HG02981 (cell line): Measurements from ENCODE around the gene C14orf180.

ENCODE experiments used
- ATAC-seq: cut with Tn5 transposase; IDR thresholded peaks from one replicate; pipeline ENCODE4 v1.9.1; 2021; ENCODE audit warnings: mild to moderate bottlenecking, moderate library complexity; ENCODE audit not compliant: unreplicated experiment

C14orf180 gene

DNA sequence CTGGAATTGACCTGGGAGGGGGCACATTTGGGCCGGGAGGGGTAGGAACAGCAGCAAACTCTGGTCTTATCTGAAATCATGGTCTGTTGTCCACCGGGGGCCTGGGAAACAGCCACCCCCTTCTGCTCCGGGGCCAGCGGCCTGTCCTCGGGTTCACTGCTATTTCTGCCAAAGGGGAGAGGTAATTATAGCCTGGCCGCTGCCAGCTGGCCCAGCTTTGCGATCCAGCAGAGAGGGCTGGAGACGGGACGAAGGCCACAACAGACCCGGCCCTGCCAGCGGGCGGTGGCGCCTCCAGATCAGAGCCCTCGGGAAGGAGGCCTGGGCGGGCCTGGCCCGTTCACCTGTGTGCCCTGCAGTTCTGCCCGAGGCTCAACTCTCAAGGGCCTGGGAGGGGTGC lies at the start of gene C14orf180:
TSS of gene C14orf180 (plus strand) at position 258 of the 400 bp plus-strand sequence. CDS start 6,667 bp downstream, outside the sequence.
- no peak for ATAC-seq

DNA sequence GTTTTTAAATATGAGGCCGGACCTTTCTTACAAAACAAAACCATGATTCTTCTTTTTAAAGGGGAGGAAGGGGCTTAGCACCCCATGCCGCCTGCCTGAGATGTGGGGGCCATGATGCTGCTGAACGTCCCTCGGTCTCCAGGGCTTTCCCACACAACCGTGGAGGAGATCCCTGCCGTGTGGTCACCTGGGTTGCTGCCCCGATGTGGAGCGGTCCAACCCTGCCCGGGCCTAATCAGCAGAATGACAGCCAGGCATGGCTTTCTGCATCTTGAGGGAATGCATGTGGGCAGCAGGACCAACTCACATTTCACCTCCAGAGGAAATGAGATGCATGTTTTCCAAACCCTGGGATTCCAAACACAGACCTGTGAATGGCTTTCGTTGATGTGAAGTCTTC lies 48.9 kb upstream of the C14orf180 start:
- ATAC-seq, result no peak

DNA sequence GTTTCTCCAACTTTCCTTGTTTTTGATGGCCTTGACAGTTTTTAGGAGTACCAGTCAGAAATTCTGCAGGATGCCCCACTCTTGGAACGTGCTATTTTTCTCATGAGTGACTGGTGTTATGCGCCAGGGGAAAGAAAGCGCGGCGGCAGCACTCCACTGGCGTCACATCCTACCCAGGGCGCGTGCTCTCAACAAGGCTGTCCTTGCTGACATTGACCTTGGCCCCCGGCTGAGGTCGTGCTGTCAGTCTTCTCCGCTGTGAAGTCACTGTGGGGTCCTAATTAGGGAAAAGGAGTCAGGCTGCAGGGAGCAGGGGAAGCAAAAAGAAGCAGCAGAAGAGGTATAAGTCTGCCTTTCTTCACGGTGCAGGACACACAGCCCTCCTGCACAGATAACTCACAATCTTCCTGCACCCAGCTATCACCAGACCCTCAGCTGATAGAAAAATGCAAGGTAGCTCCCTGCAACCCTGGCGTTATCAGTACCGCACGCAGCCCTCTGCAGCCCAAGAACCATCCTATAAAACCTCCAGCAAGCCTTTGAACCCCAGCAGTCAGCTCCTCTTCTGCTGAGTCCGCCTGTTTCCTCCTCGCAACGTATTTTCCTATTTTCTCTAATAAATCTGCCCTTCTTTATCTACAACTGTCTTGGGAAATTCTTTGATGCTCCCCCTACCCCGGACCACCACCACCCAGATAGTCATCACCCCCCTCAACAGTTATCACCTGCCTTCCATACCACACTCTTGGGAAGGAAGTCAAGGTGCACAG lies 48.0 kb upstream of the C14orf180 start:
- ATAC-seq, result no peak

DNA sequence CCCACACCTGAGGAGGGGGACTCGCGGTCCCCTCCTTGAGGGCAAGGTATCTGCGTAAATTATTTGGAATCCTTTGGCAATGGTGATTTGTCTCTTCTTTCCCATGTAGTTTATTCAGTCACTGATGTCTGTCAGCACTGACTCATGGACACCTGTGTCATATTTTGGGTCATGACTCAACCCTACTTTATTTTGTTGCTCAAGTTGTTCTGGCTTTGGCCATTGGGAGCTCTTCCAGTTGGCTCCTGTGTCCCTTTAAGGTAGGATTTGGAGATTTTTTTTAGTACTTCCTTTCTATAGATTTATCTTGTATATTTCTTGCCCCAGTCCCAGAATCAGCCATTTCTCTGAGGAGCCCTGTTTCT lies 47.4 kb upstream of the C14orf180 start:
- no peak for ATAC-seq

DNA sequence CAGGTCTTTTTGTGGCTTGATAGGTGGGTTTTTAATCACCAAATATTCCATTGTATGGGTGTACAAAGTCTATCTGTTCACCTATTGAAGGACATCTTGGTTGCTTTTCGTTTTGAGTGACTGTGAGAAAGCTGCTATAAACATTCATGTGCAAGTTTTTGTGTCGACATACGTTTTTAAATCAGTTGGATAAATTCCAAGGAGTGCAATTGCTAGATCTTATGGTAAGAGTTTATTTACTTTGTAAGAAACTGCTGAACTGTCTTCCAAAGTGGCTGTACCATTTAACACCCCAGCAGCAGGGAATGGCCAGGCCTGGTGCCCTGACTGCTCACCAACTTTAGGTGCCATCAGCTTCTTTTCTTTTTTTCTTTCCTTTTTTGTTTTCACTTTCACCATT lies 45.5 kb upstream of the C14orf180 start:
- no peak for ATAC-seq

DNA sequence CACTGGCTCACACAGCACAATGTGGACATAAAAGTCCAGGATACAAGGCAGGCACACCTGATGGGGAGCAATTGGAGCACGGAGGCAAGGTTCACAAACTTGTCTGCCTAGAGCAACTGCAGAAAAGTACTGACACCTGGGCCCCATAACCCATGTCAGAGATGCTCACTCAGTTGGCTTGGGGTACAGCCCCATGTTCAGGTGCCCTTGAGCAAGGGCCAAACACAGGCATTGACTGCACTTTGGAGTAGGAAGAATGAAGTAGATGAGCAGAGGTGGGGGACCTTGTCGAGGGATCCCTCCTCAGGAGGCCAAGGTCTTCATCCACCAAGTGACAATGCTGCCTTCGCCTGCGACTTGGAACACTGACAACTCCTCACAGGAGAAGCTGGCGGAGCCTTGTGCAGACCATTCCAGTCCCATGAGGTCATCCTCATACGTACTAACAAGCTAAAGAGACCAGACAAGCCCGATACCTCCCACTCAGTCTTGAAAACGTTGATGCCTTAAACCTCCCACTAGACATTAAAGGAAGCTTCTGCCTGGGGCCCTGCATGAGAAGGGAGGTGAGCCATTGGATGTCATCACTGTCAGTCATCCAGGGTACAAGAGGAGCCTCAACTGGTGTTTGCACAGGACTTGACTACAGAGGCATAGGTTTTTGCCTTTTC lies 42.5 kb upstream of the C14orf180 start:
- no peak for ATAC-seq

DNA sequence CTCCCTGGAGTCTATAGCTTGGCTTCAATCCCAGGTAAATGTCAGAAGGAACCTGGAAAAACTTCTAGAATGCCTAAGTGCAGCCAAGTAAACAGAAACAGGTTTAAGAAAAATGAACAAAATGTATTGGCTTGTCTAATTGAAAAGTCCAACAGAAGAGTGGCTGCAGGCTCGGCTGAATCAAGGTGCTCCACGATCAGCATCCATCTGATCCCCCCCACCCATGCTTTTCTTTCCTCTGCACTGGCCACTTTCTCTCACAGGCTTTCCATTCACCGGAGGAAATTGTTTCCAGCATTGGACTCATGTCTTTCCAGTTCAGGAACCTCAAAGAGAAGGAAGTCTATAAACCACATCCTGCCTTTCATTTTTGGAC lies 42.0 kb upstream of the C14orf180 start:
- ATAC-seq, result no peak

DNA sequence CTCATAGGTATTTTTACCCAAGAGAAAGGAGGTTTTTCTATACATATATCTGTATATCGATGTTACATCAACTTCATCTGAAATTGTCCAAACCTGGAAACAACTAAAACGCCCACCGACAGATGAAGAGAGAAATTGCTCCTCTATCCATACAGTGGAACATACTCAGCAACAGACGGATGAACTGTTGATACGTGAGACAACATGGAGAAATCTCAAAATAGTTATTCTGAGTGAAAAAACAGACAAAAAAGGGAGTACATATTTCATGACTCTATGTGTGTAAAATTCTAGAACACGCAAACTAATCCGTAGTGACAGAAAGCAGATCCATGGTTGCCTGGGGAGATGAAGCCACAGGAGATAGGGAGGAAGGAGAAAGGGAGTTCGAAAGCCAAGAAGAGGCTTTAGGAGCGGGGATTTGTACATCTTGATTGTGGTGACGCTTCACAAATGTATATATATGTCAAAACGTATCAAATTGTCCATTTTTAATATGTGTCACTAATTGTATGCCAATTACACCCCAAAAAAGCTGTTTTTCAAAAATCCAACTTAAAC lies 37.6 kb upstream of the C14orf180 start:
- no peak for ATAC-seq

DNA sequence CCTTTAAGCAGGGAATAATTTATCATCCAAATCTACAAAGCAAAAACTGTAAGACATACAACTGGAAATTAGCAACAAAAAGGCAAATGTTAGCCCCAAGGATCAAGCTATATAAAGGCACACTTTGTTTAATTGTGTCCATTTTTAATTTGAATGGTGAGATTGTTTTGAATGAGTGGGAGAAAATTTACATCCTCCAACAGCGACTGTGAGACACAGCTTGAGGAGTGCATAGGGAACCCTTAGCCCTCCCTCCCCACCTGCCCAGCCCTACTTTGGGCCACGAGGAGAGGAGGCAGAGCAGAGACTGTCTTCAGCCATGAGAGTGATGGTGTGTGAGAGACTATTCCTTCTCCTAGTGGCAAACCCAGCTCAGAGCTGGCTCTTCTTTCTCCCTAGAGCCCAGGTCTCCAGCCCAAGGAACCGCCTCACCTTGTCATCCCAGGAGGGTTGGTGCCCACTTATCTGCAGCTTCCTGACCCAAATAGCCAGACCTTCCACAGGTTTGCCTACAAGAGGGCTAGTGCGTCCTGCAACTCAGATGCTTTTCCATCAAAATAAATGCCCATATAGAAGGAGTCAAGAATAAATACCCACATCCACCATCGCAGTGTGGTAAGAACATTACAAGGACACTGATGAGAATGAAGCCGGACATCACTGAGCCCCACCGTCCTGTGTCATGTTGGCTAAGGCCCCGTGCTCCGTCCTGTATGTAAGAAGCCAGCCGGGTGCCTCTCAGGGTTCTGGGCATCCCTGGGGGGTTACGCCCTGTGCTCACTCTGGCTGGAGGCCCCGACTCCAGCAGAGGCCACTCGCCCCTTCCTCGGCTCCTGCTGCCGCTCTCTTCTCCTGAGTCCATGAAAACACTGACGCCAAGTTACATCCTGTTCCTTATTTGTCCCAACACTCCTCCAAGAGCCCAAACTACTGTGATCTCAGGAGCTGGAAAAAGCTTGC lies 36.4 kb upstream of the C14orf180 start:
- ATAC-seq, result no peak

DNA sequence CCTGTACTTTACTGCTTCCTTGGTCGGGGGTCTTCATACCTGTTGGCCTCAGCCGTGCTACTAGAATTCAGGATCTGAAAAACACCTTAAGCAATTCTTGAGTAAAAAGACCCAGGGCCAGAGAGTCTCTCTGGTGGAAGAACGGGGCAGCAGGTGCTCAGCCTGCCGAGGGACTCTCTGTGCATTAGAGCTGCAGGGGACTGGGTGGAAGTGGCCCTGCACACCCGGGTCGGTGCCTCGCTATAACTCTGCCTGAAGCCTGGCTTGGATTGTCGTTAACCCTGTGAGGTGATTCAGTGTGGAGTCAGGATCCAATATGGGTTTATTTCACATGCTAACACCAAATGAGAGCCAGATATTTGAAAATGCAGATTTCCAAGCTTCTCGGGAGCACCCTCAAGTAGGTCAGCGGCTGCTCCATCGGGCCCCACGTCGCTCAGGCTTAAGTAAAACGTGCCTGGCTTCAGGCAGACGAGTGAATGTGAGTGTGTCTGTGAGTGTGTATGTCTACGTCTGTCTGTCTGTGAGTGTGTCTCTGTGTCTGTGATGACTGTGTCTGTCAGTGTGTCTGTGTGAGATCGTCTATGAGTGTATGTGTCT lies 35.1 kb upstream of the C14orf180 start:
- no peak for ATAC-seq

DNA sequence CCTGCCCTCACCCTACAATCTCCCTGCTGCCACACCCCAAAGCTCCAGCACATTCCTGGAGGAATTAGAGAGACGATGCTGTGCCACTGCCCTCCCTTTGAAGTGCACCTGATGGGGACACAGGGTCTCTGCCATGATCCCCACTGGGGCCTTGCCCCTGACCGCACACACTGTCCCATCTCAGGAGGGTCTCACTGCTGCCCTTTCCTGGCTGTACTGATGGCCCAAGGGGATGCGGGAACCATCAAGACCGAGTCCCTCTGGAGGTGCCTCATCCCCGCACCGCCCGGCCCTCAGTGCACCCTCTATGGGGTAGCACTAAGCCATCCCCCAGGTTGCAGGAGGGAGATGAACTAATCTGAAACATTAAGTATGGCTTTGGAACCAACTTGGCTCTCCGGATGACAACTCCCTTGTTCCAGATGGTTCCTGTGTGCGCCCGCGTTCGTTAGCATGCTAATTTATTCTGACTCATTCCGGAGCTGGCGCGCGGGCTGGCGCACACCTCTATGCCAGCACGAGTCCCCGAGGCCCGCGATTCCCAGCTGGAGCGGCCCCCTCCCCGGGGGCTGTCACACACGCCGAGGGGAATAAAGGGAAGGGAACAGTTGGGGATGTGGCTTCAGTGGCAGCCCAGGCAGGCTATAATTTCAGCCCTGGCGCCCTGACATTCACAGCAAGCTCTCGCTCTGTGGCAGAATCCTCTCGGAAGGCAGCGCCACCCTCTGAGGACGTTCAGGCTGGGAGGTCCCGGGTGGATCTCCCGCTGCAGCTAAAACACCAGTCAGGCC lies 34.2 kb upstream of the C14orf180 start:
- no peak for ATAC-seq

DNA sequence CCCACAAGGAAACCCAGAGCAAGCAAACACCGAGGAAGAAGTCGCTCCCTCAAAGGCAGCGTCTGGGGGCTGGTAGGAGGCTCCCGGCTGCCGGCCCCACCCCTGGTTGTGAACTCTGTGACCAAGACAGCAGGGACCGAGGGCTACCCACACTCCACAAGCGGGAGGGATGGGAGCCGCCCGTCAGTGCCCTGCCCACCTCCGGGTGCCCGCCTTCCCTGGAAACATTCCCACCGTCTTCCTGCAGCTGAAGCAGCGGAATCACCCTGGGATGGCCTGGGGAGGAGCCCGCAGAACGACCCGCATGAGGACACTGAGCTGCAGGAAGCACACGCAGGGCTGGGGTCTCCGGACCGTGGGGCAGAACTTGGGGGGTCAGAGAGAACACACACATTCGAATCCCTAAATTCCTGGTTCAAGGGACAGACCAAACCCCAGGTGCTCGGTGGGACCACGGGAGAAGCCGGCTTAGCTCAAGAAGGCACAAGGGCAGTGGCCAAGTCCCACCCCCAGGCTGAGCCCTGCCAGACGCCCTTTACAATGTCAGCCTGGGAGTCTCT lies 33.5 kb upstream of the C14orf180 start:
- ATAC-seq, result no peak

DNA sequence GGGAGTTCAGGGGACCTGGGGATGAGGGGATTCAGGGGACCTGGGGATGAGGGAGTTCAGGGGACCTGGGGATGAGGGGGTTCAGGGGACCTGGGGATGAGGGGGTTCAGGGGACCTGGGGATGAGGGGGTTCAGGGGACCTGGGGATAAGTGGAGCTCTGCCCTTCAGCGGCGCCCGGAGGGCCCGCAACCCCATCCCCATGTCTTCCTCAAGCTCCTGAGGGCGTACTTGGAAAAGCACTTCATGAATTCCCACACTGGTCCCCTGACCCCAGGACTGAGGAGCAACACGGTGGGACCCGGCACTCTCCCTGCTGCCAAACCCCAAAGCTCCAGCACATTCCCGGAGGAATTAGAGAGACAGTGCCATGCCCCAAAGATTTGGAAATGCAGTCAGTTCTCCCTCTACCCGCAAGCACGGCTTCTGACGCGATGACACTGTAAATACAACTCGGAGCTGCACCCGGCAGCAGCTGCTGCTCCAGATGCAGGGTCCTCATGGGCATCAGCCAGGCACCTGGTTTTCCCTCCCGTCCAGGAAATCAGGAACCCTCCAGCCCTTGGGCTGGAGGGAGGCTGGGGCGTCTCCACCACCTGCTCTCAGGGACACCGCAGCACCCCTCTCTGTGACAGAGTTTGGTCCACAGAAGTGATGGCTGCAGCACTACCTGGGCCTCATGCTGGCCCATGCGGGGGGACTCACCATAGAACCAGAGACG lies 32.8 kb upstream of the C14orf180 start:
- no peak for ATAC-seq

DNA sequence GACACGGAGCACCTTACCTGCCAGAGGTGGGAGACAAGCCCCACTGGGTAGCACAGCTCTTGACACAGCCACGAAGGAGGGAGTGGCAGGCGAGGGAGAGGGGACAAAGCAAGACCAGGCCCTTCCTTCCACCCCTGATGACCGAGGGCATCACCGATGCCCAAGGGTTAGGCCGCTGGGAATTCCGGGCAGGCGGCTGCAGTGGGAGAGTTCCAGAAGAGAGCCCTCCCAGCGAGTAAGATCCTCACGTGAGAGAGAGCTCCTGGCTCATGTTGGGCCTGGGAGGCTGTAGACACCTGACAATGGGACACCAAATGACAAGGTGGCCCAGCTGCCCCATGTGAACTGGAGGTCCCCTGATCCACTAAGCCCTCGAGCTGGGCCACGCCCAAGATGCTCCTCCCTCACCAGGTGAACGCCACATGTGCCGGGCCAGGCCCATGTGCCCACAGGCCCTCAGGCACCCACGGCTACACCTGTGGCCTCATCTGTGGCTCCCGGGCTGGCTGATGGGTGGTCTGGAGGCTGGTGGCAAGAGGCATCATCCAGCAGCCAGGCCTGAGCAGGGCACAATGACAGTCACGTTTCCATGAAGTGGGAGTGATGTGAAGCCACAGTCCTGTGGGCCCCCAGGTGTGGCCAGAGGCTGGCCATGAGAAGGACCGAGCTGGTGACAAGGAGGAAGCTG lies 32.1 kb upstream of the C14orf180 start:
- no peak for ATAC-seq

DNA sequence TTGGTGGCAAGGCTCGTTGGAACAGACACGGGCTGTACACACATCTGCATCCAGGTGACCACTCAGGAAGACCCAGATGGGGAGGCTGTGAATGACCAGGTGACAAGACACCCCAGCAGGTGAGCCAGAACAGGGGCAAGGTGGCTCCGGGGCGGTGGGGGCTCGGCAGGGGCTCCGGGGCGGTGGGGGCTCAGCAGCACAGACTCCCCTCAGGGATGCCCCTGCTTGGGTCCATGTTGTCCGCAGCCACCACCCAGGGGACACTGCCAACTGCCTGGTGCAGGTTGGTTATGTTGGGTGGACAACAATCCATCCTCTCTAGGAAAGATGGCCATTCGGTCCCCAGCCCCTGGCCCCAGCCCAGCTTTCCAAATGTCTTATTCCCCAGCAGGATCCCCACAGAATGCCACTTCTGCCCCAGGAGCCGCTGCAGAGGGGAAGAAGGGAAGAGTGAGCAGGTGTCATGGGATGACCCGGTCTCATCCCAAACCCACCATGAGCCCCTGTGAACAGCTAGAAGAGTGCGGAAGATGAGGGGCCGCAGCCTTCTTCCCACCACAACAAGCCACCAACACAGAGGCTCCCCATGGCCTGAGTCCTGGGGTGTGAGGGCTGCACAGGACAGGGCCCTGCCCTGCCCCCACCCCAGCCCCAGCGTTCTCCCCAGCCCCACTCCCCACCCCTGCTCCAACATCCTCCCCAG lies 31.4 kb upstream of the C14orf180 start:
- ATAC-seq, result no peak

DNA sequence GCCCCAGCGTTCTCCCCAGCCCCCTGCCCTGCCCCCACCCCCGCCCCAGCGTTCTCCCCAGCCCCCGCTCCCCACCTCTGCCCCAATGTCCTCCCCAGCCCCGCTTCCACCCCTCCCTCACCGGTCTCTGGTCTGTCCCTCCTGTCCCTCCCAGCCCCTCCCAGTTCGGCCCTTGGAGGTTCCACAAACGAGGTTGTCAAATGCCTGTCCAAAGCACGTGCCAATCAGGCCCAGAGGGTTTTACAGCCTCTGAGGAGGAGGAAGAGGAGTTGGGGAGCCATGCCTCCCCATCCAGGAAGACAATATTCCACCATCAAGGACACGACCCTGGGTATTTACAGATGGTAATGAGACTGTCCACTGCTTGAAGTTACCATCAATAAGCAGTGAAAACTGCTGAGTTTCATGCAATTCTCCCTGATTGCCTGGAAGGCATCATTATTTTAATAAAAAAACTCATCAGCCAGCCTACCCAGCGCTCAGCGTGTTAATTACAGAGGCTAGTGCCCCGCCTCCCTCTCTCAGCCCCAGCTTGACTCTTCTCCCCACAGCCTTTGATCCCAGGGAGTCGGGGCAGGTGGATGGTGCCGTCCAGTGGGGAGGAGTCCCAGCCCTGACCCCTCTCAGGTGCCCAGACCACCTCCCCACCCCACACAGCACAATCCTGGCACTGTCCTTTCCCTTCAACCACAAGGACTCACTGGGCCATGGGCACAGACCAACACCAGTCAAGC lies 30.6 kb upstream of the C14orf180 start:
- ATAC-seq, result no peak
